ENCODE measurements around the gene SLC35A4.

- TF ChIP-seq CTCF (conservative IDR thresholded peaks at IDR 0.05) (no peak), EZH2 (IDR thresholded peaks at IDR 0.05; ENCODE audit: low read depth) (no peak)
These were observed 3.2 kb downstream of the SLC35A4 start for GRCh38 chr5:140567871-140568270.

All from PC-9 (cell line).